ENCODE data around the gene EPM2A. TPM values are rescaled to one million over a fixed set of nuclear protein-coding genes. Genes with fewer than 3 reads are reported as not detected.

EPM2A gene
- total and polyA plus RNA-seq, 10 of the 15 experiments (the other 5 are each of a cell fraction or from before 2014, with no cell fraction given): 3.4 to 13.0 (median 7.9) TPM

DNA sequence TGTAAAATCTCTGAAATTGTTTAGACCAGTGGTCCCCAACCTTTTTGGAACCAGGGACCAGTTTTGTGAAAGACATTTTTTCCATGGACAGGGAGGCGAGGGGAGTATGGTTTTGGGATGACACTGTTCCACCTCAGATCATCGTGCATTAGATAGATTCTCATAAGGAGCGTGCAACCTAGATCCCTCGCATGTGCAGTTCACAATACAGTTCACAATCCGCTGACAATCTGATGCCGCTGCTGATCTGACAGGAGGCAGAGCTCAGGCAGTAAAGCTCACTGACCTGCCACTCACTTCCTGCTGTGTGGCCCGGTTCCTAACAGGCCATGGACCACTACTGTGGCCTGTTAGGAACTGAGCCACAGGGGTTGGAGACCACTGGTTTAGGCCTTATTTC is 115.2 kb downstream of the EPM2A start (continued):
- no peak for TF ChIP-seq NFYB (IDR thresholded peaks at IDR 0.05; ENCODE audit: insufficient read depth, low read depth, low read length)
- TF ChIP-seq ELK1 (IDR thresholded peaks at IDR 0.05; ENCODE audit: low read depth, low read length): no peak
- TF ChIP-seq, protein P1, sequence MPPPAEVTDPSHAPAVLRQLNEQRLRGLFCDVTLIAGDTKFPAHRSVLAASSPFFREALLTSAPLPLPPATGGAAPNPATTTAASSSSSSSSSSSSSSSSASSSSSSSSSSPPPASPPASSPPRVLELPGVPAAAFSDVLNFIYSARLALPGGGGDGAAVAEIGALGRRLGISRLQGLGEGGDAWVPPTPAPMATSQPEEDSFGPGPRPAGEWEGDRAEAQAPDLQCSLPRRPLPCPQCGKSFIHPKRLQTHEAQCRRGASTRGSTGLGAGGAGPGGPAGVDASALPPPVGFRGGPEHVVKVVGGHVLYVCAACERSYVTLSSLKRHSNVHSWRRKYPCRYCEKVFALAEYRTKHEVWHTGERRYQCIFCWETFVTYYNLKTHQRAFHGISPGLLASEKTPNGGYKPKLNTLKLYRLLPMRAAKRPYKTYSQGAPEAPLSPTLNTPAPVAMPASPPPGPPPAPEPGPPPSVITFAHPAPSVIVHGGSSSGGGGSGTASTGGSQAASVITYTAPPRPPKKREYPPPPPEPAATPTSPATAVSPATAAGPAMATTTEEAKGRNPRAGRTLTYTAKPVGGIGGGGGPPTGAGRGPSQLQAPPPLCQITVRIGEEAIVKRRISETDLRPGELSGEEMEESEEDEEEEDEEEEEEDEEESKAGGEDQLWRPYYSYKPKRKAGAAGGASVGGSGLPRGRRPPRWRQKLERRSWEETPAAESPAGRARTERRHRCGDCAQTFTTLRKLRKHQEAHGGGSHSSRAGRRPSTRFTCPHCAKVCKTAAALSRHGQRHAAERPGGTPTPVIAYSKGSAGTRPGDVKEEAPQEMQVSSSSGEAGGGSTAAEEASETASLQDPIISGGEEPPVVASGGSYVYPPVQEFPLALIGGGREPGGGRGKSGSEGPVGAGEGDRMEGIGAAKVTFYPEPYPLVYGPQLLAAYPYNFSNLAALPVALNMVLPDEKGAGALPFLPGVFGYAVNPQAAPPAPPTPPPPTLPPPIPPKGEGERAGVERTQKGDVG (CRISPR knock-in tag; IDR thresholded peaks at IDR 0.05): no peak
- no peak for TF ChIP-seq SMC3 (IDR thresholded peaks at IDR 0.05; ENCODE audit: borderline replicate concordance, low read length)

GRCh38 chr6:145609521-145609920 is 125.8 kb downstream of the EPM2A start:
- DNase-seq (ENCODE audit: low read depth, low spot score) (no peak), ATAC-seq (no peak), FAIRE-seq (no peak)
- TF ChIP-seq ZNF592 (IDR thresholded peaks at IDR 0.05) (no peak), HDAC2 (IDR thresholded peaks at IDR 0.05) (no peak), EGR1 (IDR thresholded peaks at IDR 0.05; ENCODE audit: borderline replicate concordance in 1 of 2, low read depth in 2 of 2, low read length in 2 of 2) (no peak)
- H3K36me3 ChIP-seq (ENCODE audit: control insufficient read depth in 2 of 2, insufficient read depth in 2 of 2, low read length in 1 of 2): no peaks in the 10 kb centered on the region
- no TSS peak for BruUV-seq (replicated peaks)
- no peak overlapping the region for H3K9ac ChIP-seq (ENCODE audit: control insufficient read depth, insufficient read depth, low read length)
- H3K4me3 ChIP-seq: no peak overlapping the region
- POLR2A ChIA-PET: no interaction called here
- no peaks in the 10 kb centered on the region for H3K79me2 ChIP-seq (ENCODE audit: control insufficient read depth, insufficient read depth, low read length)
- CTCF ChIA-PET: interaction anchor here (2.9 kb wide), 1 partner anchor 25 kb away, joined by 16 read pairs; no protein-coding TSS in a partner anchor
- intact Hi-C loops (cut with micrococcal nuclease; ENCODE audit: unreplicated experiment): no loop called here
- no peak overlapping the region for H3K27ac ChIP-seq (ENCODE audit: control insufficient read depth, insufficient read depth)
- RAD21 ChIA-PET (ENCODE audit: unreplicated experiment): interaction anchor here (1.4 kb wide), 1 partner anchor 25 kb away, joined by 4 read pairs; no protein-coding TSS in a partner anchor
- H3K4me1 ChIP-seq (ENCODE audit: control insufficient read depth, insufficient read depth, low read length): no peaks in the 10 kb centered on the region
- SMC1A ChIA-PET (ENCODE audit: uncharacterized antibody, unreplicated experiment): interaction anchor here (0.7 kb wide), 1 partner anchor 78 kb away, joined by 3 read pairs; no protein-coding TSS in a partner anchor
- H3K27me3 ChIP-seq (replicated peaks in 1 of 2; ENCODE audit: control insufficient read depth in 2 of 2, insufficient read depth in 2 of 2, low read length in 1 of 2): no peaks in the 10 kb centered on the region; a peak in 1 of 4 replicates
- H3K9me3 ChIP-seq (replicated peaks; ENCODE audit: control insufficient read depth, insufficient read depth, low read length): no peaks in the 10 kb centered on the region
- no peak overlapping the region for H2AFZ ChIP-seq (ENCODE audit: control insufficient read depth, low read depth, low read length)
- in situ Hi-C loops (cut with MboI): no loop called here
- WGBS (ENCODE audit: insufficient coverage, insufficient replicate concordance, low lambda C conversion rate, missing lambda C conversion rate): 0% methylated on average over 1 of the region's 1 CpG
- no peak overlapping the region for H3K4me2 ChIP-seq (ENCODE audit: control insufficient read depth, insufficient read depth)
- no peaks in the 10 kb centered on the region for H4K20me1 ChIP-seq (ENCODE audit: control insufficient read depth, insufficient read depth)
